ENCODE results near the gene SLC39A2. TPM values are rescaled to one million over a fixed set of nuclear protein-coding genes. Genes with fewer than 3 reads are reported as not detected.

The SLC39A2 gene
- total RNA-seq, 1 experiment from 2014 or later: 0.88 TPM

DNA sequence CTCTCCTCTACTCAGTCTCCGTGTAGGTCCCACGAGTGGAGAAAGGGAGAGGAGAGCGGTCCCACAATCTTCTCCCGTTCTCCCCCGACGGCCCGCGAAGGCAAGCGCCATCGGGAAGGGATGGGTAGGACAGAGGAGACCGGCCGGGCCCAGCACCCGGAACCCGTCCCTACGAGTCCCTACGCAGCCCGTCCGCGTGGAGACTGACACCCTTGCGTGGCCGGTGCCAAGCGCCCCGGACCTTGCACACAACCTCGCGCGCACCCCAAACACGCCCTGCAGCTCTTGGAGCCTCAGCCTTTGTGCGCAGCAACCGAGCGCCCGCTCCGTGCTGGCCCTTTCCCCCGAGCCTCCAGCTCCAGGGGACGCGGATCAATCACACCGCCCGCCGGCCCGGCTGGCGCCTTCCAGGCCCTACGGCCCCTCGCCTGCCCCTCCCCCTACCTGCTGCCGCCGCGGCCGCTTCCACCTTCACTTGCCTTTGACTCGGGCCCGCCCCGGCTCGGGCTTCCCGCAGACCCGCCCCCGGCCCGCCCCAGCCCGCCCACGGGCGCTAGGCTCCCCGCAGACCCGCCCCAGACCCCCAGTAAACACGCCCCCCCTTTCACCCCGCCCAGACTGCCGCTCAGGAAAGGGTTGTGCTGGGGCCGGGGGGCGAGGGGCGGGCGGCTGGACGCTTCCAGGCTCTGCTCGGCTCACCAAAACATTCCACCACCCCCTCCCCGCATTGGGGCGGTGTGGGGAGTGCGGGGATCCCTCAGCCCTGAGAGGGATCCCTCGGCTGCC is 25.7 kb downstream of the SLC39A2 start, which contains the start of gene NDRG2:
Gene NDRG2, minus strand, starts transcription at position 477 of the 786 bp plus-strand sequence. CDS start 1,746 bp downstream, outside the sequence.
- TF ChIP-seq, protein P1, sequence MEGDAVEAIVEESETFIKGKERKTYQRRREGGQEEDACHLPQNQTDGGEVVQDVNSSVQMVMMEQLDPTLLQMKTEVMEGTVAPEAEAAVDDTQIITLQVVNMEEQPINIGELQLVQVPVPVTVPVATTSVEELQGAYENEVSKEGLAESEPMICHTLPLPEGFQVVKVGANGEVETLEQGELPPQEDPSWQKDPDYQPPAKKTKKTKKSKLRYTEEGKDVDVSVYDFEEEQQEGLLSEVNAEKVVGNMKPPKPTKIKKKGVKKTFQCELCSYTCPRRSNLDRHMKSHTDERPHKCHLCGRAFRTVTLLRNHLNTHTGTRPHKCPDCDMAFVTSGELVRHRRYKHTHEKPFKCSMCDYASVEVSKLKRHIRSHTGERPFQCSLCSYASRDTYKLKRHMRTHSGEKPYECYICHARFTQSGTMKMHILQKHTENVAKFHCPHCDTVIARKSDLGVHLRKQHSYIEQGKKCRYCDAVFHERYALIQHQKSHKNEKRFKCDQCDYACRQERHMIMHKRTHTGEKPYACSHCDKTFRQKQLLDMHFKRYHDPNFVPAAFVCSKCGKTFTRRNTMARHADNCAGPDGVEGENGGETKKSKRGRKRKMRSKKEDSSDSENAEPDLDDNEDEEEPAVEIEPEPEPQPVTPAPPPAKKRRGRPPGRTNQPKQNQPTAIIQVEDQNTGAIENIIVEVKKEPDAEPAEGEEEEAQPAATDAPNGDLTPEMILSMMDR (IDR thresholded peaks at IDR 0.05; ENCODE audit: insufficient read depth in 1 of 2, low read depth in 1 of 2, low read length in 1 of 2, severe bottlenecking in 1 of 2, unreplicated experiment in 1 of 2): no peak
- DNase-seq: peak; percentile 84 to 86
- Mint-ChIP-seq H3K4me1 (ENCODE audit: low read depth, unreplicated experiment) (peaks cover 18% of the 10 kb centered on the region), H3K27me3 (ENCODE audit: insufficient read depth, unreplicated experiment) (no peaks in the 10 kb centered on the region), H3K4me3 (ENCODE audit: unreplicated experiment) (peak within 1 kb of the TSS; percentile 72), H3K36me3 (ENCODE audit: insufficient read depth, unreplicated experiment) (no peaks in the 10 kb centered on the region), H3K27ac (ENCODE audit: unreplicated experiment) (peak within 1 kb of the TSS; percentile 73), H3K9me3 (ENCODE audit: unreplicated experiment) (no peaks in the 10 kb centered on the region)
- intact Hi-C loops (cut with micrococcal nuclease; ENCODE audit: unreplicated experiment): loop anchor here (1.0 kb wide), 1 partner anchor 14 kb away; no protein-coding TSS in a partner anchor
- peaks cover 15% of the 10 kb centered on the region for H3K4me1 ChIP-seq
- ChIA-PET CTCF (interaction anchor here (0.8 to 2.0 kb wide), 2 partner anchors 10 to 53 kb away, joined by 5 to 13 read pairs; no protein-coding TSS in a partner anchor), POLR2A (interaction anchor here (0.6 kb wide), 1 partner anchor 26 kb away, joined by 6 read pairs; the partner anchor contains the start of gene SLC39A2)
- H3K27me3 ChIP-seq (replicated peaks; ENCODE audit: control insufficient read depth, insufficient read depth, low read length): no peaks in the 10 kb centered on the region
- H3K4me3 ChIP-seq (ENCODE audit: low read depth, low read length): peak within 1 kb of the TSS; percentile 73
- no peaks in the 10 kb centered on the region for H3K9me3 ChIP-seq
- TSS peak; percentile 64 for BruUV-seq (replicated peaks)
- H3K36me3 ChIP-seq (ENCODE audit: control insufficient read depth, insufficient read depth, low read length): no peaks in the 10 kb centered on the region

- no peaks in the 10 kb centered on the region for H3K27me3 Mint-ChIP-seq (ENCODE audit: insufficient read depth, unreplicated experiment)
- Histone ChIP-seq H3K36me3 (ENCODE audit: control insufficient read depth, insufficient read depth, low read length) (no peaks in the 10 kb centered on the region), H3K4me1 (peaks cover 15% of the 10 kb centered on the region), H3K27me3 (replicated peaks; ENCODE audit: control insufficient read depth, insufficient read depth, low read length) (no peaks in the 10 kb centered on the region), H3K4me3 (ENCODE audit: low read depth, low read length) (peak overlapping the region; percentile 73), H3K9me3 (no peaks in the 10 kb centered on the region)
- intact Hi-C loops (cut with micrococcal nuclease; ENCODE audit: unreplicated experiment): no loop called here
- H3K4me1 Mint-ChIP-seq (ENCODE audit: low read depth, unreplicated experiment): peaks cover 18% of the 10 kb centered on the region
- no peak overlapping the region for H3K27ac Mint-ChIP-seq (ENCODE audit: unreplicated experiment)
- POLR2A ChIA-PET: interaction anchor here (0.6 kb wide), 1 partner anchor 26 kb away, joined by 6 read pairs; the partner anchor contains the start of gene SLC39A2
- no peaks in the 10 kb centered on the region for H3K9me3 Mint-ChIP-seq (ENCODE audit: unreplicated experiment)
- H3K36me3 Mint-ChIP-seq (ENCODE audit: insufficient read depth, unreplicated experiment): no peaks in the 10 kb centered on the region
- DNase-seq: no peak
- BruUV-seq (replicated peaks): no TSS peak
- TF ChIP-seq, protein P1 (IDR thresholded peaks at IDR 0.05; ENCODE audit: insufficient read depth in 1 of 2, low read depth in 1 of 2, low read length in 1 of 2, severe bottlenecking in 1 of 2, unreplicated experiment in 1 of 2): no peak
- CTCF ChIA-PET: interaction anchor here (0.6 kb wide), 1 partner anchor 11 kb away, joined by 3 read pairs; no protein-coding TSS in a partner anchor
- H3K4me3 Mint-ChIP-seq (ENCODE audit: unreplicated experiment): peak overlapping the region; percentile 72
Observed at GRCh38 chr14:21025371-21026273, 26.5 kb downstream of the SLC39A2 start.

Measured in Caco-2 (cell line).